Ovary (tissue), 9 donors: ENCODE measurements around the gene NAV2. TPM values are rescaled to one million over a fixed set of nuclear protein-coding genes. Genes with fewer than 3 reads are reported as not detected.

Source experiments
- DNase-seq, 5 donors: peaks; one replicate each; pipeline ENCODE4 v3.0.0-alpha.2; 2019 to 2020
- H3K27ac ChIP-seq, 2 donors: fragments of 200-600 bp; one replicate each; pipeline versions ENCODE4 v1.5.1 to v1.8.0; 2019 to 2022
- H3K27me3 ChIP-seq: fragments of 200-600 bp; one replicate; pipeline ENCODE4 v1.8.0; 2022
- H3K36me3 ChIP-seq: fragments of 200-600 bp; sonication (generic); one replicate; pipeline ENCODE4 v1.5.1; 2019
- H3K4me1 ChIP-seq: one replicate; pipeline ENCODE4 v1.8.1; 2013; ENCODE audit warnings: mild to moderate bottlenecking, moderate library complexity; ENCODE audit not compliant: insufficient read depth
- H3K4me3 ChIP-seq: fragments of 200-600 bp; sonication (generic); one replicate; pipeline ENCODE4 v1.5.1; 2017
- H3K9me3 ChIP-seq, 2 donors: fragments of 200-600 bp in 1 of 2; sonication (generic) in 1 of 2; one replicate each; pipeline versions ENCODE4 v1.5.1 to v1.8.1; 2013 to 2019; ENCODE audit warnings: mild to moderate bottlenecking in 1 of 2, moderate library complexity in 1 of 2
- CTCF ChIP-seq, 3 donors: fragments of 450-650 bp in 2 of 3; fragments of 200-600 bp in 1 of 3; IDR thresholded peaks; one replicate each; pipeline versions ENCODE4 v1.5.1 to v1.8.0; 2016 to 2022; ENCODE audit warnings: antibody characterized with exemption in 3 of 3, mild to moderate bottlenecking in 1 of 3
- EP300 ChIP-seq: sonication (generic); formaldehyde crosslinking; IDR thresholded peaks from one replicate; pipeline ENCODE4 v1.6.1; 2017; ENCODE audit warnings: antibody characterized with exemption
- POLR2A ChIP-seq: fragments of 450-650 bp; IDR thresholded peaks from one replicate; pipeline ENCODE4 v1.6.1; 2017; ENCODE audit warnings: antibody characterized with exemption, mild to moderate bottlenecking, moderate library complexity
- WGBS, 3 donors: extraction: QIAGEN DNeasy Blood & Tissue Kit in 1 of 3; methylation state at CpG; one replicate each; pipeline versions ENCODE4 v1.1.5 to v1.1.7; 2013 to 2017; 5-methylcytosine and 5-hydroxymethylcytosine counted together
- intact Hi-C, 4 donors: fragments of 100-400 bp; cut with DNase I; formaldehyde crosslinking; loops; one replicate each; pipeline versions ENCODE4 v1.11.0 to v1.15.1; 2022 to 2023
- polyA plus RNA-seq, 2 donors: library from polyadenylated mRNA; stranded (reverse); fragments of 200-250 nt in 1 of 2; fragments of 350-450 nt in 1 of 2; fragmentation: Illumina TruSeq in 1 of 2; extraction: RNeasy Lipid Tissue Mini Kit (QIAGEN cat#74804) in 1 of 2; gene quantifications; one replicate each; pipeline ENCODE4 v1.2.3, GENCODE V29; 2013 to 2014
- total RNA-seq, 7 donors: library from RNA; depleted of rRNA in 2 of 7; stranded (reverse); fragments of >200 nt in 2 of 7; fragmentation: NEBNext Ultra II Directional in 3 of 7; extraction: Animal tissue kit (Norgen Biotek cat#: 25700) in 3 of 7; gene quantifications; one replicate each; pipeline versions ENCODE4 v1.1.0 to v1.2.4, GENCODE V29; 2016 to 2023
- donor health status: DM: no; HTN: no; CAD: no; lungs with moderate emphysema.
- donor health status: DM: no; HTN: no; CAD: no.
- donor health status: Bipolar disorder and iron deficiency.
- donor health status: DM: yes; HTN: yes; CAD: no.
- donor health status: DM: no; HTN: no; CAD: no.
- donor health status: DM: yes; HTN: yes; CAD: no.

Gene NAV2
- total and polyA plus RNA-seq, 9 donors: 2.9 to 14.1 (median 7.8) TPM

GRCh38 chr11:20055312-20055711 is 342.7 kb downstream of the NAV2 start:
- H3K9me3 ChIP-seq: no peaks in the 10 kb centered on the region
- peaks cover 4% of the 10 kb centered on the region for H3K4me1 ChIP-seq
- H3K36me3 ChIP-seq: no peaks in the 10 kb centered on the region
- 41 to 48% (median 43%) methylated on average over 2 of the region's 2 CpGs for WGBS, 3 donors
- H3K27ac ChIP-seq: no peak overlapping the region
- H3K4me3 ChIP-seq: no peak overlapping the region
- intact Hi-C loops: no loop called here
- no peak for DNase-seq
- H3K27me3 ChIP-seq: no peaks in the 10 kb centered on the region
- TF ChIP-seq CTCF (IDR thresholded peaks at IDR 0.05) (no peak), POLR2A (no peak), EP300 (no peak)

- WGBS, 3 donors: 74 to 80% (median 76%) methylated on average over 8 of the region's 8 CpGs
- Histone ChIP-seq H3K27me3 (no peaks in the 10 kb centered on the region), H3K4me1 (no peaks in the 10 kb centered on the region), H3K4me3 (no peak overlapping the region), H3K36me3 (no peaks in the 10 kb centered on the region), H3K27ac (no peak overlapping the region), H3K9me3 (no peaks in the 10 kb centered on the region)
- DNase-seq: peak in 2 of 5 donors; percentile 41 to 44
- TF ChIP-seq CTCF (IDR thresholded peaks at IDR 0.05): no peak
- no peak for TF ChIP-seq POLR2A
- intact Hi-C loops: no loop called here
These were observed 343.7 kb downstream of the NAV2 start for GRCh38 chr11:20056109-20056949.

- no peaks in the 10 kb centered on the region for H3K9me3 ChIP-seq
- no peaks in the 10 kb centered on the region for H3K36me3 ChIP-seq
- DNase-seq: no peak
- 72 to 75% (median 74%) methylated on average over 8 of the region's 8 CpGs for WGBS, 3 donors
- H3K27ac ChIP-seq: no peak overlapping the region
- H3K4me1 ChIP-seq: no peaks in the 10 kb centered on the region
- H3K4me3 ChIP-seq: no peak overlapping the region
- intact Hi-C loops: no loop called here
- no peak for TF ChIP-seq EP300
- TF ChIP-seq CTCF (IDR thresholded peaks at IDR 0.05): no peak
- TF ChIP-seq POLR2A: no peak
- H3K27me3 ChIP-seq: no peaks in the 10 kb centered on the region
These were observed 344.6 kb downstream of the NAV2 start for GRCh38 chr11:20056950-20057943.

GRCh38 chr11:20058749-20059458 is 346.3 kb downstream of the NAV2 start:
- no peak for DNase-seq
- WGBS, 3 donors: 94 to 95% (median 95%) methylated on average over 3 of the region's 3 CpGs
- no peak overlapping the region for H3K27ac ChIP-seq
- no peaks in the 10 kb centered on the region for H3K27me3 ChIP-seq
- no peaks in the 10 kb centered on the region for H3K36me3 ChIP-seq
- no peaks in the 10 kb centered on the region for H3K4me1 ChIP-seq
- intact Hi-C loops: no loop called here
- no peaks in the 10 kb centered on the region for H3K9me3 ChIP-seq
- H3K4me3 ChIP-seq: no peak overlapping the region
- TF ChIP-seq CTCF (IDR thresholded peaks at IDR 0.05) (no peak), EP300 (no peak), POLR2A (no peak)
